HG02763 (cell line): ENCODE results near the gene ASCL3.
"Not testable (repeated sequence)": the region's sequence is repeated elsewhere in the genome, so short reads cannot be mapped to it uniquely, and the experiment has no call there.

Experiments used
- ATAC-seq: cut with Tn5 transposase; IDR thresholded peaks from one replicate; pipeline ENCODE4 v1.9.1; 2021; ENCODE audit warnings: mild to moderate bottlenecking, moderate library complexity; ENCODE audit not compliant: unreplicated experiment

Gene ASCL3

DNA sequence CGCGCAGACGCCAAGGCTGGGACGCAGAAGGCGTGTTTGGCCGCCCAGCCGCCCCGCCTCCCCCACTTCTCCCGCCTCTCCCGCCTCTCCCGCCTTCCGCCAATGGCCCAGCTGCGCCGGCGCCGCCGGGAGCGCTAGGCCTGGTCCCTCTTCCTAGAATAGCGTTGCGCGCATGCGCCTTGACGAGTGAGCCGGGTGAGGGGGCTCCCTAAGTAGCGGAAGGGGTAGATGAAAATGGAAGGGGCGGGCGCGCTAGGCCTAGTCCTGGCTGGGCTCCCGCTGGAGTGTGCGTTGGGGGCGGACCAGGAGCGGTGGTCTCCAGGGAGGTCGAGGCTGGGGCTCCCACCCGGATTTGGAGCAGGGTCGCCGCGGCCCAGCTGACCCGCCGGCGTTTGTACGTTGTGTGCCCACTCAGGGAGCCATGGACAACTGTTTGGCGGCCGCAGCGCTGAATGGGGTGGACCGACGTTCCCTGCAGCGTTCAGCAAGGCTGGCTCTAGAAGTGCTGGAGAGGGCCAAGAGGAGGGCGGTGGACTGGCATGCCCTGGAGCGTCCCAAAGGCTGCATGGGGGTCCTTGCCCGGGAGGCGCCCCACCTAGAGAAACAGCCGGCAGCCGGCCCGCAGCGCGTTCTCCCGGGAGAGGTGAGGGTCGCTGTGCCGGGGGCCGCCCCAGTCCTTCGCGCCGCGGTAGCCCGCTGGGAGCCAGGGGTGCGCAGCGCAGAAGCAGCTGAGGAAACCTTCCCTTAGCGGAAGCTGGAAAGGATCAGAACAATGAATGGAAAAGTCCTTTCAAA lies 31.6 kb downstream of the ASCL3 start, which contains the start of gene AKIP1:
Gene AKIP1, plus strand, starts transcription at position 161 of the 795 bp plus-strand sequence. Its CDS starts 261 bp downstream, at position 422.
- ATAC-seq = peak; percentile 63

DNA sequence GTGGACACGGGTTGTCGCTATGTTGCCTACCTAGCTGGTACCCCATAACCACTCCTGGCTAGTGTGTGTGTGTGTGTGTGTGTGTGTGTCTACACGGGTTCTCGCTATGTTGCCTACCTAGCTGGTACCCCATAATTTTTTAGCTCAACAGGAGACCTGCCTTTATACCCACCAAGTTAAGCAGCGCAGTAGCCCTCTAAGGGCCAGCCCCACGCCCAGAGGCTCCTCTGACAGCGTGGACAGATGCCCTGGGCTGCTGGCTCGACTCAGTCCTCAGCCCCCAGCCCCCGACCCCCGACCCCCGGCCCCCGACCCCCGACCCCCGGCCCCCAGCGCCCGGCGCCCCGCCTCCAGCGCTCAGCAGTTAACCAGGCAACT lies 32.2 kb downstream of the ASCL3 start:
- ATAC-seq = no peak

DNA sequence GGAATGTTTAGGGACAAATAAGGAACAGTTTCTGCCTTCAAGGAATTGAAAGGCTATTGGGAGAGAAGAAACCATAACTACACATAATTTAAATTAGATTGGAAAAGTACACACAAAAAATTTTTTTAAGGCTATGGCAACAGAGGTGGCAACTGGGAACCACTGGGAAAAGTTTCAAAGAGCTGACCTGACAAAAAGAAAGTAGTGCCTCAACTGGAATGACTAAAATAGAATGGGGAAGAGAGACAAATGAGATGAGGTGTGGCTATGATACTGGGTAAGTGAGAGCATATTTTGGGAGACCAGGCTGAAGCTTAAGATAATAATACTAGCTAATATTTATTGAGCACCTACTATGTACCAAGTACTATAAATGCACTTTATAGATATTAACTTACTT lies 34.7 kb downstream of the ASCL3 start:
- ATAC-seq = no peak

DNA sequence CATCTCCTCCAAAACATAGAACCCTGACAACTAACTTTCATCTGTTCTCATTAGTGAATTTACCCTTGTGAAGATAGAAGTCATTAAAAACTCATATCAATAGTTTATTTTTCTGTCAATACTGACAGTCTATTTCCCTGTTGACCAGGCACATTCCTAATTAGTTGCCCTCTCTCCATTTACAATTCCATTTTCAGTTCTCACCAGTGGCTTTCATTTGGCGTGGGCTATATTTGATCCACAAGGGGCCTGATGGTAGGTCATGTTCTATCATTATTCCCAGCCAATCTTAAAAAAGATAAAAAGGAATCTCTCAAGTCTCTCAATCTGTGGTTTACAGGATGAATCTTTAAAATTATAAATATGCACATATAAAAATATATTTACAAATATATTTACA lies 35.7 kb downstream of the ASCL3 start:
- no peak for ATAC-seq

DNA sequence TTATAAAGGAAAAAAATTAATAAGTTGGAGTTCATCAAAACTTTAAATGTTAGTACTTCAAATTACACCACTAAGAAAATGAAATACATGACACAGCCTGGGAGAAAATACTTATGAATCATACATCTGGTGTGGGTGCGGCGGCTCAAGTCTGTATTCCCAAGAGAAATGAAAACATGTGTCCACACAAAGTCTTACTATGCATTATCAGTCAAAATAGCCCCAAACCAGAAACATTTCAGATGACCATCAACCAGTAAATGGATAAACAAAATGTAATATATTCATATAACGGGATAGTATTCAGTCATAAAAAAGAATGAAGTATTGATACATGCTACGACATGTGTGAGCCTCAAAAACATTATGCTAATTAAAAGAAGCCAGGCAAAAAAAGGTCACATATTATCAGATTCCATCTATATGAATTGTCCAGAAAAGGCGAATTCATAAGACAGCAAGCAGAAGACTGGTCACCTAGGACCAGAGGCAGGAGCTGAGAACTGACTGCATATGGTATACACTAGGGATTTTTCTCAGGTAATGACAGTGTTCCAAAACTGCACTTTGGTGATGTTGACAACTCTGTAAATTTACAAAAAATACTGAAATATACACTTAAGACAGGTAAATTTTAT lies 37.2 kb downstream of the ASCL3 start:
- ATAC-seq = no peak

DNA sequence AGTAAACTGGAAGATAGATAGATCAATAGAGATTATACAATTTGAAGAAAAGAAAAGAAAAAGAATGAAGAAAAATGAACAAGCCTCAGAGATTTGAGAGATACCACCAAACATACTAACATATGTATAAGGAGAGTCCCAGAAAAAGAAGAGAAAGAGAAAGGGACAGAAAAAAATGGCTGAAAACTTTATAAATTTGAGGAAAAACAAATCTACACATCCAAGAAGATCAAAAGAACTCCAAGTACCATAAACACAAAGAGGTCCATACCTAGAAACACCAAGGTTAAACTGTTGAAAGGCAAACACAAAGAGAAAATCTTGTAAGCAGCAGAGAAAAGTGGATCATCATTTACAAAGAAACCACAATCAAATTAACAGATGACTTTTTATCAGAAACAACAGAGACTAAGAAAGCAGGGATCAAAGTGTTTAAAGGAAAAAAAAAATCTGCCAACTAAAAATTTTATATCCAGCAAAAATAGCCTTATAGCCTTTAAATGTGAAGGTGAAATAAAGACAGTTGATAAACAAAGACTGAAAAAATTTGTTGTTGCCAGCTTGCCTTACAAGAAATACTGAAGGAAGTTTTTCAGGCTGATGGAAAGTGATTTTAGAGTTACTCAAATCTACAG lies 43.6 kb downstream of the ASCL3 start:
- no peak for ATAC-seq

DNA sequence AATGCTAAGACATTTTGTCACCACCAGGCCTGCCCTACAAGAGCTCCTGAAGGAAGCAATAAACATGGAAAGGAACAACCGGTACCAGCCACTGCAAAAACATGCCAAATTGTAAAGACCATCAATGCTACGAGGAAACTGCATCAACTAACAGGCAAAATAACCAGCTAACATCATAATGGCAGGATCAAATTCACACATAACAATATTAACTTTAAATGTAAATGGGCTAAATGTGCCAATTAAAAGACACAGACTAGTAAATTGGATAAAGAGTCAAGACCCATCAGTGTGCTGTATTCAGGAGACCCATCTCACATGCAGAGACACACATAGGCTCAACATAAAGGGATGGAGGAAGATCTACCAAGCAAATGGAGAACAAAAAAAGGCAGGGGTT lies 51.6 kb downstream of the ASCL3 start:
- ATAC-seq = not testable (repeated sequence)
